HUES64 (cell line): ENCODE results near the gene RSU1.

Experiments used
- H3K27ac ChIP-seq: 2 replicates; pipeline ENCODE4 v1.7.0; 2013; ENCODE audit warnings: low read depth, low read length, inconsistent platforms
- H3K27me3 ChIP-seq: 2 replicates; pipeline ENCODE4 v1.6.1; 2013; ENCODE audit warnings: mild to moderate bottlenecking, low read length; ENCODE audit not compliant: insufficient read depth
- H3K36me3 ChIP-seq: 2 replicates; pipeline ENCODE4 v1.6.1; 2013; ENCODE audit warnings: mild to moderate bottlenecking, low read length; ENCODE audit not compliant: insufficient read depth
- H3K4me1 ChIP-seq: 2 replicates; pipeline ENCODE4 v1.6.1; 2013; ENCODE audit warnings: mild to moderate bottlenecking, low read length, moderate library complexity; ENCODE audit not compliant: insufficient read depth
- H3K4me3 ChIP-seq: 2 replicates; pipeline ENCODE4 v1.5.1; 2013; ENCODE audit warnings: mild to moderate bottlenecking, low read length, moderate library complexity
- H3K9ac ChIP-seq: 2 replicates; pipeline ENCODE4 v1.6.1; 2013; ENCODE audit warnings: mild to moderate bottlenecking, low read depth, low read length
- H3K9me3 ChIP-seq: 2 replicates; pipeline ENCODE4 v1.6.1; 2013; ENCODE audit warnings: low read depth, low read length; ENCODE audit not compliant: insufficient read depth
- WGBS: fragments of 150-250, 120-280 bp; methylation state at CpG from one replicate; pipeline ENCODE4 v1.1.7; 2013; ENCODE audit warnings: missing lambda C conversion rate; 5-methylcytosine and 5-hydroxymethylcytosine counted together

Gene RSU1

DNA sequence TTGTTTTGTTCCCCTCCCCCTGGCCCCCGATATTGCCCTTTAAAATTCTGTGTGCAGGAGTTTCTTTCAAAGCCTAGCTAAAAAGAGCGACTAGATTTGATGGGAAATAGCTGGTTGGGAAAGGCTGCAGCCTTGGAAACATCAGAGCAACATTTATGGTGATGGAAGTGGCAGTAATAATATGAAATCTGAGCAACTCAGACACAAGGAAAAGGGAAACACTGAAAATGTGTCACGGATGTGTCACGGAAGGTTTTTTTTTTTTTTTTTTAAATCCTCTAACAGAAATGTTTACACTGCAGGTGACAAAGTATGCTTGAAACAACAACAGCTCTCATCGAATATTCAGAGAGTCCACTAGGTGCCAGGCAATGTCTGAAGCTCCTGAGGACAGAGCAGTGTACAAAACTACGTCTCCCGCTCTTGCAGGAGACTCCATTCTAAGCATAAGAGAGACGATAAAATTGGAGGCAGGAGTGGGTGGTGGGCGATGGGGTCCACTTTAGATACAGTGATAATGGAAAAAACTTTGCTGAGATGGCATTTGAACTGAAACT lies 143.0 kb downstream of the RSU1 start:
- no peaks in the 10 kb centered on the region for H3K9me3 ChIP-seq
- 95% methylated on average over 8 of the region's 9 CpGs for WGBS
- no peaks in the 10 kb centered on the region for H3K27me3 ChIP-seq
- no peak overlapping the region for H3K9ac ChIP-seq
- no peak overlapping the region for H3K4me3 ChIP-seq
- no peaks in the 10 kb centered on the region for H3K4me1 ChIP-seq
- no peak overlapping the region for H3K27ac ChIP-seq
- H3K36me3 ChIP-seq, result no peaks in the 10 kb centered on the region

DNA sequence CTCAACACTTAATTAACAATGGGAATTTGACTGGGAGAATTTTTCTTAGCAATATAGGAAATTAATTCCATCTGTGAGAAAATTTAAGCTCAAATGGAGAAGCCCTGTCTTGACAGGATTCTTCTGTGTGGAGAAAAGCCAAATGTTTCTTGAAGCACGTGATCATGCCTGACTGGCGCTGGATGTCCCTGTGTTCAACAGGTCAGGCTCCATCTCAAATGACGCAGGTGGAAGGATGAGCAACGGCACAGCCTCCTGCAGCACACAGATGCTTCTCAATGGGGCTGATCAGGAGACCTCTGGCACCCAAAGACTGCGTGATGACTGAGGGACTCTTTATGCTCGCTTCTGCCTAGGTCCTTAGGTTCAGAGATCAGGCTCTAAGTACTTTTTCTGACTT lies 143.8 kb downstream of the RSU1 start:
- Histone ChIP-seq H3K27ac (no peak overlapping the region), H3K9ac (no peak overlapping the region), H3K36me3 (no peaks in the 10 kb centered on the region), H3K4me3 (no peak overlapping the region), H3K9me3 (no peaks in the 10 kb centered on the region), H3K27me3 (no peaks in the 10 kb centered on the region), H3K4me1 (no peaks in the 10 kb centered on the region)
- WGBS, result 95% methylated on average over 6 of the region's 6 CpGs

GRCh38 chr10:16663444-16663843 lies 153.8 kb downstream of the RSU1 start:
- Histone ChIP-seq H3K9ac (no peak overlapping the region), H3K27me3 (no peaks in the 10 kb centered on the region), H3K9me3 (no peaks in the 10 kb centered on the region), H3K36me3 (no peaks in the 10 kb centered on the region), H3K4me1 (no peaks in the 10 kb centered on the region), H3K4me3 (no peak overlapping the region), H3K27ac (no peak overlapping the region)
- 88% methylated on average over 7 of the region's 7 CpGs for WGBS

DNA sequence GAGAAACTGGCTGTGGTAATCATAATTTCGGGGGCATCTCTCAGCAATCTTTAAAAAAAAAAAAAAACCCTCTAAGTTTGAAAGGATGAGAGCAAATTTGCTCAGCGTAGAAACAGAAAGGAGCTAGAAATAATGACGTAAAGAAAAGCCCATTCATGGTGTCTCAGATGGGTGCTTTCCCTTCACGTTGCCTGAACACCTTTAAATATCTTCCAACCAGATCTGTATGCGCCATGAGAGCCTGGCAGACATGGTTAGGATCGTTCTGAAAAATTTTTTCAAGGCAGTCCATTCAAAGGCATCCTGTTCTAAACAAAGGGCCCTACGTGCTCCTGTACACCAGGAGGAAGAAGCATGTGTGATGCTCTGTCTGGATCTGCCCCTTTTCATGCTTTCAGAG lies 154.3 kb downstream of the RSU1 start:
- H3K9me3 ChIP-seq, result no peaks in the 10 kb centered on the region
- no peak overlapping the region for H3K27ac ChIP-seq
- H3K27me3 ChIP-seq, result no peaks in the 10 kb centered on the region
- H3K9ac ChIP-seq, result no peak overlapping the region
- H3K4me1 ChIP-seq, result no peaks in the 10 kb centered on the region
- H3K4me3 ChIP-seq, result no peak overlapping the region
- no peaks in the 10 kb centered on the region for H3K36me3 ChIP-seq
- 96% methylated on average over 6 of the region's 7 CpGs for WGBS

DNA sequence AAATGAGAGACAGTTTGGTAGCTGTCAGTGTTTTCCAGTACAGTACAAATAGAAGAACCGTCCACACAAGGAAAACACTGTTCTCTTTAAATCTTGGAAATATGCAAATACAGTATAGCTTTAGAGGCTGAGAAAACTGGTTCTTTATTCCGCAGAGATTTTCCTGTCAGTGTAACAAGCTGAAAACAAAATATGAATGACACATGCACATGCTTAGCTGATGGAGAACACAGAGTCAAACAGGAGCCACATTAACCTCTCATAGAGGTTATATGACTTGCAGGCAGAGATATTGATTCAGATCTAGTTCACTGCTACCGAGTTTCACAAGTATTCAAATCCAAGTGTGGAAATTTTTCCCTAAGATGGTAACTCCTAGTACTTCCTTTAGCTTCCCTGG lies 160.3 kb downstream of the RSU1 start:
- no peak overlapping the region for H3K27ac ChIP-seq
- no peaks in the 10 kb centered on the region for H3K9me3 ChIP-seq
- no peaks in the 10 kb centered on the region for H3K27me3 ChIP-seq
- 94% methylated on average over 3 of the region's 3 CpGs for WGBS
- H3K4me3 ChIP-seq, result no peak overlapping the region
- H3K4me1 ChIP-seq, result no peaks in the 10 kb centered on the region
- no peaks in the 10 kb centered on the region for H3K36me3 ChIP-seq
- no peak overlapping the region for H3K9ac ChIP-seq

- H3K27ac ChIP-seq, result no peak overlapping the region
- no peak overlapping the region for H3K9ac ChIP-seq
- WGBS, result 100% methylated on average over 3 of the region's 4 CpGs
- H3K9me3 ChIP-seq, result no peaks in the 10 kb centered on the region
- H3K27me3 ChIP-seq, result no peaks in the 10 kb centered on the region
- no peaks in the 10 kb centered on the region for H3K4me1 ChIP-seq
- no peak overlapping the region for H3K4me3 ChIP-seq
- H3K36me3 ChIP-seq, result no peaks in the 10 kb centered on the region
Observed at GRCh38 chr10:16653224-16653623, 164.0 kb downstream of the RSU1 start.

GRCh38 chr10:16652154-16652553 lies 165.1 kb downstream of the RSU1 start:
- Histone ChIP-seq H3K36me3 (no peaks in the 10 kb centered on the region), H3K4me1 (no peaks in the 10 kb centered on the region), H3K9me3 (no peaks in the 10 kb centered on the region), H3K27me3 (no peaks in the 10 kb centered on the region), H3K27ac (no peak overlapping the region), H3K4me3 (no peak overlapping the region), H3K9ac (no peak overlapping the region)
- 76% methylated on average over 5 of the region's 5 CpGs for WGBS

- 100% methylated on average over 2 of the region's 2 CpGs for WGBS
- Histone ChIP-seq H3K4me1 (no peaks in the 10 kb centered on the region), H3K27me3 (no peaks in the 10 kb centered on the region), H3K9me3 (no peaks in the 10 kb centered on the region), H3K36me3 (no peaks in the 10 kb centered on the region), H3K9ac (no peak overlapping the region), H3K4me3 (no peak overlapping the region), H3K27ac (no peak overlapping the region)
Observed at GRCh38 chr10:16649757-16650156, 167.5 kb downstream of the RSU1 start.

GRCh38 chr10:16648366-16648765 lies 168.9 kb downstream of the RSU1 start:
- Histone ChIP-seq H3K27me3 (no peaks in the 10 kb centered on the region), H3K4me3 (no peak overlapping the region), H3K9ac (no peak overlapping the region), H3K36me3 (no peaks in the 10 kb centered on the region), H3K27ac (no peak overlapping the region), H3K4me1 (peaks cover 9% of the 10 kb centered on the region), H3K9me3 (no peaks in the 10 kb centered on the region)
- 90% methylated on average over 2 of the region's 2 CpGs for WGBS

GRCh38 chr10:16646181-16647059 lies 170.8 kb downstream of the RSU1 start:
- H3K27me3 ChIP-seq, result no peaks in the 10 kb centered on the region
- no peak overlapping the region for H3K27ac ChIP-seq
- 93% methylated on average over 13 of the region's 13 CpGs for WGBS

DNA sequence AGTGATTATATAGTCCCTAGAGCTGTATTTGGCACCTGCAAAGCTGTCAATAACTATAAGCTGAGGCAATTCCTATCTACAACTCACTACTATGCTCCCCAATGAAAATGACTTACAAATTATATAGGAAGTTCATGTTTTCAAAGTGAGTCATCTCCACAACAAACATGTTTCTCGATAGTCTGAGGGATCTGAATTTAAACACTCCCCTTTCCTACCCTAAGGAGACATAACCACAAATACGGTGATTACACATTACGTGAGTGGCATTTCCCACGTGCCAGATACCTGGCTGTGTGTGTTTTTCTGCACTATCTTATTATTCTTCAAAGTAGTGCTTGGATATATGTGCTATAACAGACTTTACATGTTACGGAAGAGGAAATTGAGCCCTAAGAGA lies 173.1 kb downstream of the RSU1 start:
- Histone ChIP-seq H3K36me3 (no peaks in the 10 kb centered on the region), H3K9ac (no peak overlapping the region), H3K4me1 (peaks cover 13% of the 10 kb centered on the region), H3K27ac (no peak overlapping the region), H3K4me3 (no peak overlapping the region), H3K27me3 (no peaks in the 10 kb centered on the region), H3K9me3 (no peaks in the 10 kb centered on the region)
- 85% methylated on average over 5 of the region's 5 CpGs for WGBS

More at GRCh38 chr10:16646181-16647059, 170.8 kb downstream of the RSU1 start:
- Histone ChIP-seq H3K9ac (no peak overlapping the region), H3K36me3 (no peaks in the 10 kb centered on the region), H3K4me3 (no peak overlapping the region), H3K4me1 (peaks cover 13% of the 10 kb centered on the region), H3K9me3 (no peaks in the 10 kb centered on the region)
